GM18508 (cell line): Measurements from ENCODE around the gene TTC28.

Source experiments
- ATAC-seq: cut with Tn5 transposase; IDR thresholded peaks from one replicate; pipeline ENCODE4 v1.9.1; 2021; ENCODE audit warnings: moderate number of reproducible peaks; ENCODE audit not compliant: insufficient read depth, unreplicated experiment

Gene TTC28

DNA sequence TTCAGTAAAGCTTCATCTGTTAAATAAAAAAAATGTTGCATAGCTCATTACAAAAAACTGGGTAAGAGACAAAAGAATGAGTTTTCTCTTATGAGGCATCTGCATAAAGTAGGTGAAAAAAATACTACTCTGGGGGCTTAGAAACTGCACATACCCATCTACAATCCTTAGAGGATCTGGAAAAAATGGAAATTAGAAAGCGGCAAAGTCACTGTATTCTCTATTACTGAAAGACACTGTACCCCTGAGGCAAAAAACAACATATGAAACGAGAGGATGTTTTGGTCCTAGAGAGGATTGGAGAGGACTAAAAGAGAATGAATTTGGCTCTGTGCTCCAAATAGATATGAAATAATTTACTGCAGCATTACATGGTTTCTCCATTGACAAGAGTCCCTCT is 553.8 kb downstream of the TTC28 start:
- no peak for ATAC-seq

DNA sequence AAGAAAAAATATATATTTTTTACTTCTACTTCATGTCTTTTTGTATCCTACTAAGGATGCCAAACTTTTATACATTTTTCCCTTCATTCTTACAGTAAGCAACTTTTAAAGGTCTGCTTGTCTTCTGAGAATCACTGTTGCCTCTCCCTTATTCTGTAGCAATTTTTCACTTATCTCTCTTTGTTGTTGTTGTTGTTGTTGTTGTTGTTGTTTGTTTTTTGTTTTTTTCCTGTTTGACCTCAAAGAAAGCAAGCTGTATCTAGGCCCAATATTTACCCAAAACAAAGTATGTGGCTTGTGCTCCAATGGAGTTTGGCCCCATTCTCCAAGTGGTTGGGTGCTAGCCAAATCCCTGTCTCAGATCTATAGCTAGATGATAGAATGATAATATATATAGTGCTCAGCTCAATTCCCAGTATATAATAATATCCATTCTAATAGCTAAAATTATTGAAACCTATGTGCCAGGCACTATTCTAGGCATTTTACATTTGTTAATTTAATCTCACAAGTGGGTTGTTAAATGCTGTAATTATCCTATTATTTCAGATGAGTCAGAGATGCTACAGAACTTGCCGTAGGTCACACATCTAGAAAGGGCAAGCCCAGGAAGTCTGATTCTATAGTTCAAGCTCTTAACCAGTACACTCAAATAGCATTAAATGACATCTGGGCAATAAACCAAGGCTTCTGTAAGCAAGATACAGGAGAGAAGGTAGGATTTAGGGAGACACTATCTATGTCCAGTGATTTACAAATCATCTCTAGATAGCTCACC is 555.5 kb downstream of the TTC28 start:
- ATAC-seq = no peak

DNA sequence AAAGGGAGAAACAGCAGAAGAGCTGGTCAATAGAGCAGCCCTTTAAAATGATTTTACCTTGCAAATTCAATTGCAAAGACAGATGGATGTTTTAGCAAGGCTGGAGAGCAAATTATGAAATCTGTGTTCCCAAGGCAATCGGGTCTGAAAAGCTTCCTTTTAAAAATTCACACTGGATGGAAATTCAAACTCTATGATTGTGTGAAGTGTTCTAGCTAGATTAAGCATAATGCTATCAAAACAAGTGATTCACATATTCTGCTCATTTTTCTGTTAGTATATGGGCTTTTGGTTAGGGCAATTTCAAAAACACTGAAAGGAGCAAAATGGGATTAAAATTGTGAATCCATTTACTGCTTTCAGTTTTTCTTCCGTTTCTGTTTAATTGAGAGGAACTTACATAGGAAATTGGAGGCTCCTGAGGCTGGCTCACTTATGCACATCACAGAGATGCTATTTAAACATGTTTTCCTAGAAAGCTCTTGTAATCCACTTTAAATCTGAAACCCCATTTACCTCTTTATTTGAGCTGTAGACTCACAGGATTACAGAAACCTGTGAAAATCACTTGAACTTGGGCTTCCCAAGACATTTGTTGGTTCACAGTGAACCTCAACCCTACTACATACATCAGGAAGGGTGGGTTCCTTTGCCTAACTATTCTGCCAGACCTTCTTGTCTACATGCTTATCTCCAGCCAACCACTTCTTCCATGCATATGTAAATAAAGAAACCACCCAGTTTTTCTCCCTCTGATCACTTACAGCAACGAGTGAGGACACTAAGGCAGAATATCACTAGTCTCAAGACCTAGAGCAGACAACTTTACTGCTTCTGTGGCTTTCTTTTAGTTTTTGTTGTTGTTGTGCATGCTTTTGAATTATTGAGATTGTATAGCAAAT is 558.7 kb downstream of the TTC28 start:
- ATAC-seq = no peak

DNA sequence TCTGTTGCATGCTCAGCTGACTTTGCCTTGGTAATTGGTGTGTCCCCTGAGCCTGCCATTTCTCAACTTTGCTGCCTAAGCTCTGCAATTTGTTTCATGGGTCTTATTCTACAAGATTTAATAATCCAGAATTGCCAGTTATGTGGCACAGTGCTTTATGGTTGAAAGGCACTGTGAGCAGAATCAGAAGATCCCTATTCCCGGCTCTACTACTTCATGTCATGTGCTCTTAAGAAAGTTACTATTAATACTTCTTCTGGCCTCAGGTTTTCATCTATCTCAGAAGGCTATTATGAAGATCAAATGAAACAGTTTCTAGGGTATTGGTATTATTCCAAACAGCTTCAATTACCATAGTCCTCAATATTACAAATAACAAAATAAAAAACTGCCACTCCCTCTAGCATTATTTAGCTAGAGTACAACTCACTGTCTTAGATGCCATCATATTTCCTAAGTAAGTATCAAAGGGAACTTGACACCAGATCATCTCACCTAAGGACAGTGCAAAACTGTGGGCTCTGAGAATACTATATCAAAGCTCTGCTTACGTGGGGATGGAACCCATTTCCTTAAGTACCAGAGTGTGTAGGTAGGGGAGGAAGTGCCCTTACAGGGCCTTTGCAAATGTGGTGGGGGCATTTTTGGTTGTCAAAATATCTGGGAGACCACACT is 560.5 kb downstream of the TTC28 start:
- ATAC-seq = no peak

DNA sequence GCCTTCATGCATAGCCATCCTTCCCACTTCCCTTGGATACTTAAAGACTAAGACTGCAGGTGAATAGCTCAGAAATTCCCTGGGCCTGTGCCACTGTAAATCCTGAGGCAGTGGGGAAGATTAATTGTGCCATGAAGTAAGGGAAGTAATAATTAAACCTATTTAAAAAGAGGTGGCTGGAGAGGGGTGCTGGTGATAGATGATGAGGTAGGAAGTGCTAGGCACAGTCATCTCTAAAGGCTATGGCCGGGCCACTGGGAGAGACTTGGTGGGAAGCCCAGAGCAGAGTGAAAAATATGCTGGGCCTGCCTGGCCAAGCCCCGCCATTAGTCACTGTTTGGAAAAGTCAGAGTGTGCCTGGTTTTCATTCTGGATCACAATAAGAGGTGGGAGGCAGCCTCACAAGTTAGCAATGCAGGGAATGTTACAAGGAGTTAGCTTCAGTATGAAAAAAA is 563.4 kb downstream of the TTC28 start:
- ATAC-seq = no peak

DNA sequence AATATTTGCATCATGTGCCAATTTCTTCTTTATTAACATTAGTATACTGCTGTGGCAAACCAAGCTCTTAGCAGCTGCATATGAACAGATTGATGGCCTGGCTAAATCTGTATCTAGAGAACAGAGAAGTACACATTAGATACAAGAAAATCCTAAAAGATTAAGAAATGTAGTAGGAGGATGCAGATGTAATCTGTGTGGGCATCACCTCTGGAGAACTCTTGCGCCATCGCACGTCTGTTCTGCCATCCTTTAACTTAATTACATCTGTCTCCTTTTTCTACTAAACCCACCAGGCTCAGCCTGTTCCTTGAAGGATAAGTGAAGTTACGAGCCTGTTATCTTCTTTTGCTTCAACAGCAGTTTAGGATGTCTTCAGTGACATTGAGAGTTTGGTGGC is 564.2 kb downstream of the TTC28 start:
- no peak for ATAC-seq

DNA sequence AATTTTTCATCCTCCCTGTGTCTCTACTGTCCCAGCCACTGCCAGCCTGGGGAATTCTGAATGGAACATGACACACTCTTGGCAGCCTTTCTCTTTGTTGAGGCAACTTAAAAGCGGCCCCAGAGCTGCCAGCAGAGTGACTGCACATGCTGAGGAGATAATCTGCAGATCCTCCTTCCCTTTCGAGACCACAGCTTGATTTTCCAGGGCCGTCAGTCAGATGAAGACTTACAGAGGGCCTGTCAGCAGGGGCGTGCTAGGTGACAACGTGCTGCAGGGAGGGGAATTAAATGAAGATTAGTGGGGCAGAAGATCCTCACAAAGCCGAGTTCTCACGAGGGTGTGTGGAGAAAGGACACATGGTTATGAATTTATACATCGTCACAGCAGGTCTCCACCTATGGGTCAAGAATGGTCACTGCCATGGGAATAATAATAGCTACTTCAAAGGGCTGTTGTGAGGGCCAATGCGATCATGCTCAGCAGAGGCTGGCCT is 567.0 kb downstream of the TTC28 start:
- ATAC-seq = no peak

DNA sequence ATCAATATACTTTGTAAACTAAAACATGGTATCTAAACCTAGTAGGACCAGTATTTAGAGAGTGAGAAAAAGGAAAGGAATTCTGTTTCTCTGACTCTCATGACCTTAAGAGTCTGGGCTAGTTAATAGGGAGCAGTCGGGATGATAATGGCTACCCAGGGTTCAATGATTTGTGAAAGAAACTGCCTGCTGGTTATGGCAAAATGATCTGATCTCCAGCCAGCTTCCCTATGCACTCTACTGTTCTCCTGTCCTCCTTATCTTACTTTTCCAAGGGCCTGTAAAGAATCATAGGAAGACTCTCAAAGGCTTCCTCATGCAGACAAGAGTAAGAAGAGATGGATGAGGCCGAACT is 567.5 kb downstream of the TTC28 start:
- no peak for ATAC-seq

DNA sequence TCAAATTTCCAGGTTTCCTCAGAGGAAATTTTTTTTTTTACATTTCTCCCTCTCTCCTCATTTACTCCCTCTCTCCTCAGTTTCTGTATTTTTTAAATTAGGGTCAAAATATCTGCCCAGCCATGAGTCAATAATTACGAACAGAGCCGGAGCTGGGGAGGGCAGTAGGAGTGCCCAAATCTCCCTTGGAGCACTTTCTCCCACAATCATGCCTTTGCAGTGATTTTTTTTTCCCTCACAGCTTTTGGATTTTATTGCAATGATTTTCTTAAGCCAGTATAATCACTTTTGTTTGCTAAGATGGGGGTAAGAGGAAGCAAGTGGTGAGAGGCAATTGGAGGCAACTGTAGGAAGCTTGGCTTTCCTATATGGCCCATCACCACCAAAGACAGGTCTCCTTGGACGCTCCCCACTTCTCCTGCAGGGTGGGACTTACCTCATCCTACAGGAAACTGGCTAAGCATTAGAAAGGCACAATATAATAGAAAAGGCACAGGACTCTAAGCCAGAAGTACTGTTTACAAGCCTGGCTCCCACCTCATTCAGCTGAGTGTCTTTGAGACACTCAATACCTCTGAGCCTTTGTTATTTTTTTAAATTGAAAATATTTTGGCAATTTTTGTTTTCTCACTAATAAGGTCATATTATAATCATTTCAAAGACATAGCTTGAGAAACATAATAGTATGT is 568.0 kb downstream of the TTC28 start:
- no peak for ATAC-seq

DNA sequence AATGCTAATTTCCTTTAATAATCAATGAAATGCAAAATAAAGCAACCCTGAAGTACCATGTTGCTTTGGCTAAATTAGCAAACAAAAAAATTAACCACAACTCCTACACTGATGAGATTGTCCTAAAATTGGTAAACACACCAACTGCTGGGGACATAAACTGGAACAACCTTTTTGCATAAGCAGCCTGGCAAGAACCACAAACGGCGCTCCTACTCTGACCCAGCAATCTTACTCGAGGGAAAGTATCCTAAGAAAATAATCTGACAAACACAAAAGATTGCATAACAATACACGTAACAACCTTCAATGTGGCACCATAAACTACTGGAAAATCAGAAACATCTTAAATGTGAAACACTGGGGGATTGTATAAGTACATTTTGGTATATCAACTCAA is 570.8 kb downstream of the TTC28 start:
- no peak for ATAC-seq

DNA sequence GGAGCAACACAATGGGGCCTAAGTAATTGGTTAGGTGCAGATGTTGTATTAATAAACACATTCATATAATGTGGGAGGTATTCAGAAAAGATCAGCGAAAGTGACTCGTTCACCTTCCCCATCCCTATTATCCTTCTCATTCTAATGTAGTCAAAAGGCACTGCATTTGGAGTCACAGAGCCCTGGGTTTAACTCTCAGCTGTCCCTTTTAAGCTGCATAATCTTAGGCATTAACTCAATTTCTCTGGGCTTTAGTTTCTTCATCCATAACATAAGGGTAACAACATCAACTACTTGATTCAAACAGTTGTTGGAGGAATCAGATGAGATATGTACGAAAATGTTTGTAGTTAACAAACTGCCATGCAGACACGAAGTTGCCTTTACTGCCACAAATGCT is 573.0 kb downstream of the TTC28 start:
- ATAC-seq = no peak

DNA sequence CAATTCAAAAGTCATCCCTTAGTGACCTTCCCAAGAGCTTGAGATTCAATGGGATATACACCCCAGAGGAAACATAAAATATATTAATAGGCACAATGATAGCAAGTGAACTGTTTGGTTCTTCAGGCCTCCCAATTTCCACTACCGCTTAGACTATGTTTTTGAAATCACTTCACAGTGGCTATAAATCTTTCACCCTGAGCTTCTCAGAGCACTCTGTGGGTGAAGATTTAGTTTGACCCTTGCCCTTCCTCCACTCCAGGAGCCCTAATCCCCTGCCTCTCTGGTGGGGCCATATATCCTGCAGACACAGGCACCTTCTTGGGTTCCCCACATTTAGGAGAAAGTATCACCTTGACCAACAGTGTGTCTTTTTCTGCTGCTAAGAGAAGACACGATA is 573.7 kb downstream of the TTC28 start:
- ATAC-seq = no peak

DNA sequence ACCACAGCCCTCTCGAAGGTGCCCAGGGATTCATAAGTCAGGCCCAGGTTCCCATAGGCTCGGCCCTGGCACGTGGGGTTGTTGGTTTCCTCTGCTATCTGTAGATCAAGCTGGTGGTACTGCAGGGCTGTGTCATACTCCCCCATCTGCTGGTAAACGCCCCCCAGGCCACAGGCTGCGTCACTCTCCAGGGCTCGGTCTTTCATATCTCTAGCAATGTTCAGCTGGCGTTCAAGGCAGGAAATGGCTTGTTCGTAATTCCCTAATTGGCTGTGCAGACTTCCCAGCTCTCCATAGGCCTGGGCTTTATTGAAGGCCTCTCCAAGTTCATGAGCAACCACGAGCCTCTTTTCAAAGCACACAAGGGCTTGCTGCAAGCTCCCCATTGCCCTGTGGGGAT is 574.2 kb downstream of the TTC28 start:
- no peak for ATAC-seq

DNA sequence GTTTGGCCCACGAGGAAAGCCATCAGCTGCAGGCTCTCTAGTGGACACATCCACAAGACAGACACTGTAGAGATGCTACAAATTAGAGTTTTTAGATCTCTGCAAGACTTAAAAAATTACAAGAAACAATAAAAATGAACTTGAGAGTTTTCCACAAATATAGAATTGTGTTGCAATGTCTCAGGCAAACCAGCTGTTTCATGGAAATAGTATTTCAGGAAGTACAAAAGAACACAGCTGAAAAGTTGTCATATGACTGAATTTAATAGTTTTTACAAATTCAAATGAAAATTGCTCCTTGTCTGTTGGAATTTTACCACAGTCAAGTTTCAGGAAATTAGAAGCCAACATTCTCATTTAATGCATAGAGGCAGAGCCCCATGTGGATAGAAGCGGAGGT is 576.0 kb downstream of the TTC28 start:
- no peak for ATAC-seq

DNA sequence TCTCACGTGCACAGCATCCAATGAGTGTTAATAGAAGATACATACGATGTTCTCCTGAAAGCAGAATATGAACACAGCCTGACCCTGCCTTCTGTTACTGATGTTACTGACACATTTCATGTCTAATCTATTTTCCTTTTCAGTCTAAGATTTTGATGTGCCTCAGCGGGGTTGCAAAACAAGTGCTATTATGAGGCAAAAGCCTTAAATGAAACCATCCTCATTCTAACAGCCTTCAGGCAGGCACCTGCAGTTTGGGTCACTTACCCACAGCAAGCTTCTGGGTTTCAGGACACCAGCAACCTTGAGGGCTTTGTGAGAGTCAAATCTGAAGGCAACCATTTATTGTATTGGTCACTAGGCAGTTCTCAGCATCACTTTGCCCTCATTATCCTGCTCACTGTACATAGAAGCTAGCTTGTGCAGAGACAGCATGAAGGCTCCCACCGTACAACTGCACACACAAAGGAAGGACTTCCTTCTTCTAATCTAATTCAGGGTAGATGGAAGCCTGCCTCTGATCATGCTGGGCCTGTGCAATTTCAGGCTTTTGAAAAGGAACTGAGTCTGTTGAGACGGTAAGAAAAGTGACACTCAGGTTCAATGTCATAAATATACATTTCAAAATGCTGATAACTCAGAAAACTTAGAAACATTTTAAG is 577.4 kb downstream of the TTC28 start:
- ATAC-seq = no peak

DNA sequence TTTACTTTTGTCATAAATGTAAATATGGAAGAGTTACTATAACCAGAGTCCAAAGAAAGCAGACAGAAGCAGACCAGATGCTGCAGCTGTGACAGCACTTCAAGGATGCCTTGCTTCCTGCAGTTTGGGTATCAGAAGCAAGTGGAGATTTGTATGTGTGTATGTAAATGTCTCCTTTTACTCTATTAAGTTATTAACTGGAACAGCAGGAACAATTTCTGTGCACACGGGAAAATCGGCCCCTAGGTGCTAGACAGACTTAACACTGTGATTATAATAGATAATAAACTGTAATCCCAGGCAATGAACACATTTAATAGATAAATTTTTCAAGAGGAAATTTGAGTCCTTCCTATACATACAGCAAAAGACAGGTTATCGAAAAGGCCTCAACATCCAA is 582.0 kb downstream of the TTC28 start:
- ATAC-seq = no peak

DNA sequence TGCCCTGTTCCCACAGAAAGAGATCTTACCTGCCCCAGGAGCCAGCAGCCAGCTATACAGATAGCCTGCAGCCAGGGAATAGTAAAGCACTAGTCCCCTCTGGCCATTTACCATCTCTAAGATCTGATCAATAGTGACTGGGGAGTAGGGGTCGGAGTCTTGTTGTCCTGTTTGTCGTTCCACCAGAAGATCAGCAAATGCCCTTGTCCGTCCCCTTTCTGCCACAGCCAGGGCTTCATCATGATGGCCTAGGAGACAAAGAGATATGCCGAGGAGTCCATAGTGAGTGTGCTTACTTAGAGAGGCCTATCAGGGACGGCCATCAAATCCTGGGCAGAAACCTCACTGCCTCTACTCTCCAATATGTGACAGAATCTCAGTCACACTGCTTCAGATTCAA is 583.5 kb downstream of the TTC28 start:
- no peak for ATAC-seq

DNA sequence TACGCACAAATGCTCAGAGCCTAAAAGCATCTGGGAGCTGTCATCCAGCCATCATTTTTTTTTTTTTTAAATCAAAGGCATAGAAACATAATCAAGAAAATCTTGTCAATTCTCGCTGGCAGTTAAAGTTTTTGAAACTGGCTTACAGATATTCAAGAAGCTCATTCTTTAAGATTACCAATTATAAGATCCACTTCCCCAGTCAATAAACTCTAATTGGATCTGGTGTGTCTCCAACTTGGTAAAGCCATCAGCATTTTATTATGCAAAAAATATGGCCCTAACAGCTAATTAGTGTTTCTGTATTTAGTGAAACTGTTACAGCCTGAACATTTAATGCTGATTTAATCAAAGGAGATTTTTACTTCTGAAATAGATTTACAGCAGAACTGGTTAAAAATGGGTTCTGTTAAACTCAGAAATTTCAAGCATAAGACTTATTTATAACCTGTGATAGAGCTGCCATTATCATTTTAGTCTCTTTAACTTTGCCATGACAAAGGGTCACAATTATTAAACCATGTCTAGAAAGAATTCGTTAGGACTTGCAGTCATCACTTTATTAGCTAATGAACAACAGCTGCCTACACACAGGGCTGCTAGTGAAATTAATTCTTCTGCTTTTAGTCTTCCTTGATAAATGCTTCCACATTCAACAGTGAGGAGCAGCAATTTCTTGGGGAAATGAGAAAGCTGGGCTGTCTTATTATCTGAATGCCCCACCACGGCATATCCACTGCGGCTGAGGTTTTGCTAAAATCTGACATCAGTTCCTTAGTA is 584.1 kb downstream of the TTC28 start:
- no peak for ATAC-seq

DNA sequence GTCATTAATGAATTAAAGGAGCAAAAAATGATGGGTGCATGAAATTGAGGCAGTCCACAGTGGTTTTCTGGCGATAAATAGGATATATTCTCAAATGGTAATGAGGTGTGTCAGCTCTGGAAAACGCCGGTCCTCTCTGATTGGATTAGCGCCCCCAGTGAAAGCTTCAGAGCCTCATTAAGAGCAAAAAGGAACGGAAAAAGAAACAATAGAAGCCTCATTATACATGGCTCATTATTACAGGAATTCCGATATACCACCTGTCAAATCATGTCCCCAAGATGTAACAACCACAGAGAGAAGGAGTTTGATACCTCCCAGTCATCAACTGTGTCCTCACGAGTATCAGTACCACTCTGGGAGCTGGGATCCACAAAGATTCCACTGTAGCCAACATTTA is 584.9 kb downstream of the TTC28 start:
- ATAC-seq = no peak
